ENCODE data around the gene TTC27.
A peak's percentile ranks its signal among the peaks of the same experiment; 100 is the strongest.
"Not testable (repeated sequence)": the region's sequence is repeated elsewhere in the genome, so short reads cannot be mapped to it uniquely, and the experiment has no call there.

Gene TTC27

GRCh38 chr2:32852856-32853255, 225.0 kb downstream of the TTC27 start:
- peak; percentile 70 for DNase-seq (ENCODE audit: low spot score)

- DNase-seq (ENCODE audit: low spot score) = no peak
These were observed 229.0 kb downstream of the TTC27 start for GRCh38 chr2:32856891-32857290.

GRCh38 chr2:32858713-32859112, 230.9 kb downstream of the TTC27 start:
- no peak for DNase-seq (ENCODE audit: low spot score)

GRCh38 chr2:32860385-32860784, 232.5 kb downstream of the TTC27 start:
- no peak for DNase-seq (ENCODE audit: low spot score)

GRCh38 chr2:32862269-32863055, 234.6 kb downstream of the TTC27 start:
- no peak for DNase-seq (ENCODE audit: low spot score)

- DNase-seq (ENCODE audit: low spot score) = no peak
These were observed 235.5 kb downstream of the TTC27 start for GRCh38 chr2:32863326-32863725.

- no peak for DNase-seq (ENCODE audit: low spot score)
These were observed 236.0 kb downstream of the TTC27 start for GRCh38 chr2:32863803-32864202.

- DNase-seq (ENCODE audit: low spot score) = peak; percentile 61
These were observed 236.7 kb downstream of the TTC27 start for GRCh38 chr2:32864334-32865111.

GRCh38 chr2:32865399-32866068, 237.7 kb downstream of the TTC27 start:
- DNase-seq (ENCODE audit: low spot score) = peak; percentile 86

GRCh38 chr2:32866462-32866861, 238.6 kb downstream of the TTC27 start:
- DNase-seq (ENCODE audit: low spot score) = not testable (repeated sequence)

Data from AG20443 (cell line).